ENCODE measurements around the gene VEZT.
"Not testable (repeated sequence)": the region's sequence is repeated elsewhere in the genome, so short reads cannot be mapped to it uniquely, and the experiment has no call there.

The VEZT gene

GRCh38 chr12:95227818-95228356 lies 10.3 kb downstream of the VEZT start:
- no peak for DNase-seq

- DNase-seq: no peak
These were observed 11.0 kb downstream of the VEZT start for GRCh38 chr12:95228617-95229016.

DNA sequence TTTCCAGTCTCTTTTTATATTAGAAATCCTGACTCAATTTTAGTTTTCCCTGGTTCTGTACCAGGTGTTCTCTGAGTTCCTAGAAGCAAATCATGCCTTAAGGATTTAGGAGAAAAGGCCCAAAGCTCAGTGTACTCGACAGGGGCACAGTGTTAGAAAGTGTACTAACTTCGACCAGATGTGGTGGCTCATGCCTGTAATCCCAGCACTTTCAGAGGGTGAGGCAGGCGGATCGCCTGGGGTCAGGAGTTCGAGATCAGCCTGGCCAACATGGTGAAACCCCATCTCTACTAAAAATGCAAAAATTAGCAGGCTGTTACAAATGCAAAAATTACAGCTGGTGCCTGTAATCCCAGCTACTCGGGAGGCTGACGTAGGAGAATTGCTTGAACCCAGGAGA lies 12.0 kb downstream of the VEZT start:
- DNase-seq: no peak

- DNase-seq: no peak
These were observed 12.7 kb downstream of the VEZT start for GRCh38 chr12:95230313-95230712.

DNA sequence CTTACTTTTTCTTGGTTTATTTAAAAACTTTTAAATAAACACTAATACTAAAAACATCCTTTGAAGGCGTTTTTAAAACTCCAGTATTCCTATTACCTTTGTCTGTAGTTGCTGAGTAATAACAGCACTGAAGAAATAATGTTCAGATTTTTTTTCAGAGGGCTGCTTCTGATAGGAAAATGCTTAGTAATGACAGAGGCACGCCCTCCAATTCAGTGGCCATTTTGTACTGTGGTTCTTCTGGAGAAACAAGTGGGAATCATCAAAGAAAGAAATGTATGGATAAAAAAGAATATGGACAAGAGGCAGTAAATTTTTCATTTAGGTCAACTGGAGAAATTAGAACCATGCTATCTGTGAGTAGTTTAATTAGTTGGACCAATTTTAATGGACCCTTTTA lies 13.6 kb downstream of the VEZT start:
- DNase-seq: no peak

- not testable (repeated sequence) for DNase-seq
These were observed 16.6 kb downstream of the VEZT start for GRCh38 chr12:95234187-95234586.

- DNase-seq: not testable (repeated sequence)
These were observed 18.0 kb downstream of the VEZT start for GRCh38 chr12:95235621-95236020.

DNA sequence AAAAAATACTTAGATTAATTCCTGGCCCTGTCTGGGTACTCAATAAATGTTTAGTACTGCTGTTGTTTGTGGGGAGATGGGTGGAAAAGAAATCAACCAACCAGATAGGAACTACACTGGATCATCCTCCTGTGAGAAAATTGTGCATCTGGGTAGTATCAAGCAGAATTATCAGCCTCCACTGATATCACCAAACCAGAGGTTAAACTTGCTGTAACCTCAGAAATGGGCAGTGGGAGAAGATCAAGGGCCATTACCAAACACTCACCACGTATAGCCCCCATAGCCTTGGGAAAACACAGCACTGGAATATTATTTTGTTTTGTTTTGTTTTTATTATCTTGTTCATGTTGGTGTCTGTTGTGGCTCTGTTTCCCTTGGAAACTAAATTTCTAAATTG lies 19.7 kb downstream of the VEZT start:
- DNase-seq: no peak

GRCh38 chr12:95238150-95238549 lies 20.5 kb downstream of the VEZT start:
- DNase-seq: no peak

DNA sequence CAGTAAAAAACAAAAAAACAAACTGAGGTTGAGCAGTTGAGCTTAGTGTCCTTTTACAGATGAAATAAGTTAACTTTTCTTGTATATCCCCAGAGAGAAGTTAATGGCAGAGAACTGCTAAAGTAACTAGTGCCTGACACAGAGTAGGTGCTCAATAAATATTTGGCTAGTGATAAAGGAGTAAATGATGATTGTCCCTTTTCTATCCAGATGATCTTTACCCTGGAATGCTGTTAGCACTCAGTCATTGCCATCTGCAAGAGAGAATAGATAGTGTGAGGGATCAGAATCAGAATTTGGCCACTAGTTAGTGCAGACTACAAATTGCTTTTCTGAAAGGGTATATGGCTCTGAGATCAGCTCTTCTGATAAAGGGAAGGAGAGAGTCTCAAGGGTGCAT lies 21.6 kb downstream of the VEZT start:
- no peak for DNase-seq

GRCh38 chr12:95239835-95240234 lies 22.2 kb downstream of the VEZT start:
- not testable (repeated sequence) for DNase-seq

DNA sequence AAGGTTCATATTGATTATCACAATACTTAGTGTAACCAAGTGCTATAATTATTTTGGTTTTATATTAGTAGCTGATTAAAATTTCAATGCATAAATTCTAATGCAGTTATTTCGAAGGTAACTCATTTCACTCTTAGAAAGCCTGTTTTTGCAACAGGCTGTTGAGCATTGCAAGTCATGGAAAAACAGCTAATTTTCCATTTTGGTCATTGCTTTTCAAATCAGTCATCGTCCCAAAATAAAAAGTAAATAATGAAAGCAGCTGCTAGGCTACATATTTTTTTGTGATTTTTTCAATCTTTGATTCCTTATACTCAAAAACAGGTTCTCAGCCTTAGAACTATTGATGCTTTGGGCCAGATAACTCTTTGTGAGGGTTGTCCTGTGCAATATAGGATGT lies 22.9 kb downstream of the VEZT start:
- DNase-seq: no peak

DNA sequence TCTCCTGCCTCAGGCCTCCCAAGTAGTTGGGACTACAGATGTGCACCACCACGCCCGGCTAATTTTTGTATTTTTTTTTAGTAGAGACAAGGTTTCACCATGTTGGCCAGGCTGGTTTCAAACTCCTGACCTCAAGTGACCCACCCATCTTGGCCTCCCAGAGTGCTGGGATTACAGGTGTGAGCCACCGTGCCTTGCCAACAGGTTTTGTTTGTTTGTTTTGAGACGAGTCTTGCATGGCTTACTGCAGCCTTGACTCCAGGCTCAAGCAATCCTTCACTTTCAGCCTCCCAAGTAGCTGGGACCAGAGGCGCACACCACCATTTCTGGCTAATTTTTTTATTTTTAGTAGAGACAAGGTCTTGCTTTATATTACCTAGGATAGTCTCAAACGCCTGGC lies 23.5 kb downstream of the VEZT start:
- not testable (repeated sequence) for DNase-seq

GRCh38 chr12:95241761-95242506 lies 24.3 kb downstream of the VEZT start:
- no peak for DNase-seq

GRCh38 chr12:95243497-95244183 lies 26.0 kb downstream of the VEZT start:
- no peak for DNase-seq

- DNase-seq: no peak
These were observed 26.7 kb downstream of the VEZT start for GRCh38 chr12:95244350-95244749.

DNA sequence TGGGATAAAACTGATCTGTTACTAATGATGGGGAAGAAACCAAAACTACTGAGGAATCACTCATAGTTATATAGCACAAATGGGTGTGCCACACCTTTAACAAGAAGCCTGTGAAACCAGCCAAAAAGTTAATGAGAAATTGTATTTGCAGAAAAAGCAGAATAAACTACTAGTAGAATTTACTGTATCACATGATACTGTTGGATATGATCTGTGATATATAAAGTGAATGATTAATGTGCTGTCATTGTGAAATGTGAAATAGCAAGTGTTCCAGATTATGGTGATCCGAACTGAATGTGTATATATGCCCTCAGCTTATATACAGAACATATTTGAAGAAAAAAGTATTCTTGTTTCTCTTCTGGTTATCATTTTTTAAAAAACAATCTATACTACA lies 30.5 kb downstream of the VEZT start:
- DNase-seq: no peak

DNA sequence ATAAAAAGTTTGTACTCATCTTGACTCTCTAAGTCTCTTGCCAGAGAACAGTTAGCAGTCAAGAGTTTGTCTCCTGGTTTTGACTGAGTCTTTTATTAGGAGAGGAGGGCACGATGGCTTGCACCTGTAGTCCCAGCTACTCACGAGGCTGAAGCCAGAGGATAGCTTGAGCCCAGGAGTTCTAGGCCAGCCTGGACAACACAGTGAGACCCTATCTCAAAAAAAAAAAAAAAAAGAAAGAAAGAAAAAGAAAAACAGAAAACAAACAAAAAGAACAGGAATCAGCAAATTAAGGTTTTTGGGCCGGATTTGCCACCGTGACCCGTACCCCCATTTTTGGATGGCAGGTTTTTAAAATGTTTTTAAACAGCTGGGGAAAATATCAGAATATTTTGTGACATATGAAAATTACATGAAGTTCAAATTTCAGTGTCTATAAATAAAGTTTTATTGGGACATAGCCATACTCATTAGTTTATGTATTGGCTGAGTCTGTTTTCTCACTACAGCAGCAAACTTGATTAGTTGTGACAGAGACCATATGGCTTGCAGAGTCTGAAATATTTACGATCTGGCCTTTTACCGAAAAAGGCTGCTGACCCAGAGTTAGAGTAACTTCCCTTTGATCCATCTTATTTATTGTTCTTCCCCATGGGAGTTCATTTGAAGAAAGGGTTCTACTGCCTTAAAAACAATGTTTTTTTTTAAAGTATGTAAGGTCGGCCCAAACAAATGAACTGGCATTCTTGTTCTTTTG lies 31.2 kb downstream of the VEZT start:
- DNase-seq: no peak

DNA sequence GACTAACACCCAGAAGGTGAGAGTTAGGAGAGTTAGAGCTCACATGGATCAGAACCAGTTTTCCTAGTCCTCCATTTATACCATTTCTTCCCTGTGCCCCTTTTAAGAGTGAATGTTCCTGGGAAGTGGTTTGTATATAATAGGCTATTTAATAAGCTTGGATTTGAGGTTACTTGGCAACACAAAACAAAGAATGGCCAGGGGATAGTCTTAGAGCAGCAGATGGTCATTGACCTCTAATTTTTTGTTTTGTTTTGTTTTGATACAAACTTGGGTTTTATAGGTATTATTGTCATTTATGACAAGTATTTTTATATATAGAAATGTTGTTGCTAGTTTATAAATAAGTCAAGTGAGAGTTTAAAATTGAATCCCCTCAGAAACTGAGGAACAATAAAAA lies 35.8 kb downstream of the VEZT start:
- DNase-seq: no peak

GRCh38 chr12:95257541-95257940 lies 39.9 kb downstream of the VEZT start:
- DNase-seq: no peak

DNA sequence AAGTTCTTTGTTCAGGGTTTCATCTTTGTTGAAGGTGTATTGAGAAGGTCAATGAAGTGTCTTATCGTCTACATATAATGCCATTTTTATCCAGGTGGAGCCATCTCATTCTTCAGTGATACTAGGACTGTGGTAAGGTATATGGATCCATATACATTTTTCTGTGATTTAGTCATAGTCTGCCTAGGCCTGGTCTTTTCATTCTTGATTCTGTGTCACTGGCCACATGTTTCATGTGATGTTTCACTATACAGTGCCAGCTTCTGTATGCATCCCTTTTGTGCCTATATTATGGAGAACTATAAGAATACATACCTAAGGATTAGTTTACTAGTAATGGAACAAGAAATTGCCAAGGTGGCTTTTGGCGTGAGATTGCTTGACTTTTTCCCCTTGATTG lies 40.5 kb downstream of the VEZT start:
- no peak for DNase-seq

DNA sequence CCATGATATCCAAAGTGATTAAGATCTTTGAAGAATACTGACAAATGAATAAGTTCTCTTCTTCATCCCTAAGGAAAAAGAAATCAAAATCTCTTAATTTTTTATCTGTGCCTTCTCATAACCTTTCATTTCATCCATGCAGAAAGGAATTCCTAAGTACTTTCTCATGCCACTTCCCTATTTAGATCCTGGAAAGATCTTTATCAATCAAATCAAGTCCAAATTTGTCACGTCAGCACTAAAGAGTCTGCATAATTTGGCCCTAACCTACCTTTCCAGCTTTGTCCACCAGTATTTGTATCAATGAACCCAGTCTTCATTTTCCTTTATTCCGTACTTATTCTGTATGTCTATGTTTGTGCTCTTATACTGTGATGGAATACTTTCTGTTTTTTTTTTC lies 41.2 kb downstream of the VEZT start:
- DNase-seq: no peak

DNA sequence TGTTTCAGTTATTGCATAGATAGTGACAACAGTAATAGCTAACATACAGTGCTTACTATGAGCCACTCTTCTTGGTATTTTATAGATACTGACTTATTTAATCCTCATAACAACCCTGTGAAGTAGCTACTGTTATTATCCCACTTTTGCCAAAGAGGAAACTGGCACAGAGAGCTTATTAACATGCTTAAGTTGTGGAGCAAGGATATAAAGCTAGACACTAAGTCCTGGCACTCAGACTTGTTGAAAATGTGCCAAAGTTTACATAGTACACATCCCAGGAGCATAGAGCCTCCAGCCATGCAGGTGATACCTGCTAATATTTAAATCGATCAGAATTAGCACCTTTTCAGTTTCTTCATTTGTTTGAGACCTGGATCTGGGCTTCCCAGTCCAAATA lies 41.8 kb downstream of the VEZT start:
- DNase-seq: peak in 1 of 2 experiments; percentile 26

- no peak for DNase-seq
These were observed 43.5 kb downstream of the VEZT start for GRCh38 chr12:95261109-95261508.
